ENCODE measurements around the gene TPCN1. TPM values are rescaled to one million over a fixed set of nuclear protein-coding genes. Genes with fewer than 3 reads are reported as not detected.

Gene TPCN1
- total RNA-seq, 4 donors from 2014 or later: 16.5 to 38.4 (median 28.8) TPM

- TF ChIP-seq CTCF (IDR thresholded peaks at IDR 0.05) (no peak), POLR2A (IDR thresholded peaks at IDR 0.05) (no peak)
- H3K4me3 ChIP-seq (ENCODE audit: low read depth, poor library complexity, severe bottlenecking): no peak overlapping the region
- 90 to 93% methylated on average over 8 of the region's 8 CpGs for WGBS, 2 donors
- DNase-seq (ENCODE audit: low spot score in 2 of 2): no peak
- intact Hi-C loops (cut with DNase I; ENCODE audit: low total_unique reads): no loop called here
Observed at GRCh38 chr12:113242560-113242959, 21.3 kb downstream of the TPCN1 start.

- no peak overlapping the region for H3K4me3 ChIP-seq (ENCODE audit: low read depth, poor library complexity, severe bottlenecking)
- TF ChIP-seq POLR2A (IDR thresholded peaks at IDR 0.05): no peak
- TF ChIP-seq CTCF (IDR thresholded peaks at IDR 0.05): no peak
- intact Hi-C loops (cut with DNase I; ENCODE audit: low total_unique reads): no loop called here
Observed at GRCh38 chr12:113244047-113244460, 22.8 kb downstream of the TPCN1 start.

GRCh38 chr12:113244478-113244958 lies 23.3 kb downstream of the TPCN1 start:
- DNase-seq (ENCODE audit: low spot score in 2 of 2): peak in 1 of 2 donors; percentile 86
- no peak overlapping the region for H3K4me3 ChIP-seq (ENCODE audit: low read depth, poor library complexity, severe bottlenecking)
- WGBS, 2 donors: 54 to 58% methylated on average over 16 of the region's 16 CpGs
- no peak for TF ChIP-seq POLR2A (IDR thresholded peaks at IDR 0.05)
- TF ChIP-seq CTCF (IDR thresholded peaks at IDR 0.05): no peak
- intact Hi-C loops (cut with DNase I; ENCODE audit: low total_unique reads): no loop called here

More at GRCh38 chr12:113244047-113244460, 22.8 kb downstream of the TPCN1 start:
- DNase-seq (ENCODE audit: low spot score in 2 of 2): peak; percentile 72 to 92
- WGBS, 2 donors: 23 to 32% methylated on average over 5 of the region's 5 CpGs

- DNase-seq (ENCODE audit: low spot score in 2 of 2): peak; percentile 88 to 95
- 7 to 10% methylated on average over 18 to 19 of the region's 19 CpGs for WGBS, 2 donors
- intact Hi-C loops (cut with DNase I; ENCODE audit: low total_unique reads): no loop called here
- TF ChIP-seq CTCF (IDR thresholded peaks at IDR 0.05) (no peak), POLR2A (IDR thresholded peaks at IDR 0.05) (no peak)
- H3K4me3 ChIP-seq (ENCODE audit: low read depth, poor library complexity, severe bottlenecking): no peak overlapping the region
Observed at GRCh38 chr12:113245695-113246477, 24.6 kb downstream of the TPCN1 start.

GRCh38 chr12:113246478-113247122 lies 25.3 kb downstream of the TPCN1 start:
- intact Hi-C loops (cut with DNase I; ENCODE audit: low total_unique reads): no loop called here
- no peak for TF ChIP-seq CTCF (IDR thresholded peaks at IDR 0.05)
- no peak for TF ChIP-seq POLR2A (IDR thresholded peaks at IDR 0.05)
- DNase-seq (ENCODE audit: low spot score in 2 of 2): no peak
- 44% methylated on average over 18 of the region's 18 CpGs for WGBS, 2 donors
- H3K4me3 ChIP-seq (ENCODE audit: low read depth, poor library complexity, severe bottlenecking): no peak overlapping the region
